Esophagus (tissue), 2 donors: Measurements from ENCODE around the gene ANO4. TPM values are rescaled to one million over a fixed set of nuclear protein-coding genes. Genes with fewer than 3 reads are reported as not detected.
A peak's percentile ranks its signal among the peaks of the same experiment; 100 is the strongest.
"Not testable (repeated sequence)": the region's sequence is repeated elsewhere in the genome, so short reads cannot be mapped to it uniquely, and the experiment has no call there.

Source experiments
- H3K27ac ChIP-seq, 2 donors: one replicate each; pipeline ENCODE4 v1.5.1; 2013; ENCODE audit warnings: low read depth in 2 of 2, mild to moderate bottlenecking in 2 of 2, inconsistent platforms in 1 of 2, low read length in 1 of 2, moderate library complexity in 1 of 2
- H3K27me3 ChIP-seq, 2 donors: one replicate each; pipeline ENCODE4 v1.6.1; 2013; ENCODE audit warnings: low read length in 2 of 2, control low read depth in 1 of 2, mild to moderate bottlenecking in 1 of 2; ENCODE audit not compliant: insufficient read depth in 2 of 2, control insufficient read depth in 1 of 2
- H3K36me3 ChIP-seq, 2 donors: one replicate each; pipeline ENCODE4 v1.6.1; 2013; ENCODE audit warnings: low read length in 1 of 2; ENCODE audit not compliant: control insufficient read depth in 2 of 2, insufficient read depth in 2 of 2
- H3K4me1 ChIP-seq, 2 donors: one replicate each; pipeline ENCODE4 v1.6.1; 2013; ENCODE audit warnings: low read length in 1 of 2; ENCODE audit not compliant: control insufficient read depth in 2 of 2, insufficient read depth in 2 of 2
- H3K4me3 ChIP-seq, 2 donors: one replicate each; pipeline ENCODE4 v1.5.1; 2013; ENCODE audit warnings: low read length in 2 of 2, mild to moderate bottlenecking in 2 of 2, low read depth in 1 of 2, moderate library complexity in 1 of 2
- H3K9me3 ChIP-seq, 2 donors: one replicate each; pipeline ENCODE4 v1.6.1; 2013; ENCODE audit warnings: mild to moderate bottlenecking in 2 of 2, low read depth in 1 of 2, low read length in 1 of 2, moderate library complexity in 1 of 2; ENCODE audit not compliant: control insufficient read depth in 2 of 2, insufficient read depth in 1 of 2
- WGBS, 2 donors: extraction: QIAGEN DNeasy Blood & Tissue Kit; methylation state at CpG; one replicate each; pipeline ENCODE4 v1.1.7; 2013; 5-methylcytosine and 5-hydroxymethylcytosine counted together
- polyA plus RNA-seq, 2 donors: library from polyadenylated mRNA; stranded (reverse); fragments of 200-250 nt; gene quantifications; one replicate each; pipeline ENCODE4 v1.2.3, GENCODE V29; 2013
- donor health status: healthy with polysubstance abuse.
- donor health status: Bipolar disorder and iron deficiency.

Gene ANO4
- polyA plus RNA-seq, 2 donors = 0.02 TPM; not detected in 1

DNA sequence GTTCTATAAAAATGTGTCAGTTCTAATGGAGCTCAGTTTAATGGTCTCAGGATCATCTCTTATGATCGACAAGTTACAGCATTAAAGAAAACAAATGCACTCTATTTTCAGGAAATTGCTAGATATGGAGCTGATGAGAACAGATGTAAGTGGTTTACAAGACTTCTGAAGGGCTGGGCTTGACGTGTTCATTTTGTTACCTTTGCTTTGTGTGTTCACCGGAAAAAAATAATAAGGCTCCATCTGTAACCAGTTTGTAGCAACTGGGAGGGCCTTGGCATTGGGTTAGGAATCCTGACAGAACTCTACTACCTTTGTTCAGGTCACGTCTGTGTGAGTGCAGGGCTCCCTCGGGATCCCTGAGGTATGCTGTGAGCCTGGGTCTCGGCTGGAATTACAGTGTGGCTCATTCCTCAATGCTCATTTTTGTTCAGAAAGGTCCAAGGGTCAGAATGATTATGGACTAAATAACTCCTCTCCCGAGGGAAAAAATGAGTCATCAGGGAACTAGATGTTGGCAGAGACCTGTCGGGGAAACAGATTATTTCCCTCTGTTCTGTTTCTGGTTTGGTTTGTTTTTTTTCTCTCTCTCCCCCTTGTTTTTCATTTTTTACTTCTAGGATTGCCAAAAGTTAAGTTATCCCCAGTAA is 257.4 kb downstream of the ANO4 start:
- H3K36me3 ChIP-seq = no peaks in the 10 kb centered on the region
- no peaks in the 10 kb centered on the region for H3K27me3 ChIP-seq
- no peak overlapping the region for H3K4me3 ChIP-seq
- 19 to 27% methylated on average over 8 of the region's 8 CpGs for WGBS, 2 donors
- H3K27ac ChIP-seq = no peak overlapping the region
- H3K4me1 ChIP-seq = no peaks in the 10 kb centered on the region
- no peaks in the 10 kb centered on the region for H3K9me3 ChIP-seq

DNA sequence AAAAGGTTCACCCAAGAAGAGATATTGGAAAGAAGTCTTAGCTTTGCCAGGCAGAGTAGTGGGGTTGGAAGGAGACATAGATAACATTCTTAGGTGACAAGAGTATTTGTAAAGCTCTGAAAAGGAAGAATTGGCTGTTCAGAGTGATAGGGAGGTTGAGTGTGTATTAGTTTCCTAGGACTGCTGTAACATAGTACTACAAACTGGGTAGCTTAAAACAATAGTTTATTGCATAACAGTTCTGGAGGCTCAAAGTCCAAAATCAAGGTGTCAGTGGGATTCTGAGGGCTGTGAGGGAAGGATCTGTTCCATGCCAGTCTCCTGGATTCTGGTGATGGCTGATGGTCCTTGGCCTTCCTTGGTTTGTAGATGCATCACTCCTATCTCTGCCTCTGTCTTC is 258.6 kb downstream of the ANO4 start:
- Histone ChIP-seq H3K4me3 (no peak overlapping the region), H3K27ac (no peak overlapping the region), H3K27me3 (no peaks in the 10 kb centered on the region), H3K4me1 (no peaks in the 10 kb centered on the region), H3K9me3 (no peaks in the 10 kb centered on the region), H3K36me3 (no peaks in the 10 kb centered on the region)

DNA sequence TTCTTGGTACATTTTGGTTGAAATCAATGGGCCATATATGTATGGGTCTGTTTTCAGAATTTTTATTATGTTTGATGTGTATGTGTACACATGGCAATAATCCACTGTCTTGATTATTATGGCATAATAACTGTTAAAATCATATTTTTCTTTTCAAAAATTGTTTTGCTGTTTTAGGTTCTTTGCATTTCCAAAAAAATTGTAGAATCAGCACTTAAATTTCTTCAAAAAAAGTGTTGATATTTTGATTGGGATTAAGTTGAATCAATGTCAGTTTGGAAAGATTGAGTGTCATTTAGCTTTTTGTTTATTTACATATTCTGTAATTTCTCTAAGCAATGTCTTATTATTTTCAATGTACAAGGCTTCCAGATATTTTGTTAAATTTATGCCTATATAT is 261.4 kb downstream of the ANO4 start:
- no peaks in the 10 kb centered on the region for H3K36me3 ChIP-seq

DNA sequence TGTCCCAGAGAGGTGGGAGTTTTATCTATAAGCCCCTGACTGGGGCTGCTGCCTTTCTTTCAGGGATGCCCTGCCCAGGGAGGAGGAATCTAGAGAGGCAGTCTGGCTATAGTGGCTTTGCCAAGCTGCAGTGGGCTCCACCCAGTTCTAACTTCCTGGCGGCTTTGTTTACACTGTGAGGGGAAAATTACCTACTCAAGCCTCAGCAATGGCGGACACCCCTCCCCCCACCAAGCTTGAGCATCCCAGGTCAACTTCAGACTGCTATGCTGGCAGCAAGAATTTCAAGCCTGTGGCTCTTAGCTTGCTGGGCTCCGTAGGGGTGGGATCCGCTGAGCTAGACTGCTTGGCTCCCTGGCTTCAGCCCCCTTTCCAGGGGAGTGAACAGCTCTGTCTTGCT is 267.9 kb downstream of the ANO4 start:
- H3K27ac ChIP-seq, H3K27me3 ChIP-seq, H3K4me3 ChIP-seq, H3K9me3 ChIP-seq, H3K36me3 ChIP-seq, H3K4me1 ChIP-seq: not testable (repeated sequence)
- WGBS, 2 donors = 75 to 88% methylated on average over 4 of the region's 4 CpGs

More for the DNA sequence above, 261.4 kb downstream of the ANO4 start:
- H3K9me3 ChIP-seq = no peaks in the 10 kb centered on the region
- H3K27me3 ChIP-seq = no peaks in the 10 kb centered on the region
- no peaks in the 10 kb centered on the region for H3K4me1 ChIP-seq
- H3K4me3 ChIP-seq = no peak overlapping the region
- no peak overlapping the region for H3K27ac ChIP-seq

DNA sequence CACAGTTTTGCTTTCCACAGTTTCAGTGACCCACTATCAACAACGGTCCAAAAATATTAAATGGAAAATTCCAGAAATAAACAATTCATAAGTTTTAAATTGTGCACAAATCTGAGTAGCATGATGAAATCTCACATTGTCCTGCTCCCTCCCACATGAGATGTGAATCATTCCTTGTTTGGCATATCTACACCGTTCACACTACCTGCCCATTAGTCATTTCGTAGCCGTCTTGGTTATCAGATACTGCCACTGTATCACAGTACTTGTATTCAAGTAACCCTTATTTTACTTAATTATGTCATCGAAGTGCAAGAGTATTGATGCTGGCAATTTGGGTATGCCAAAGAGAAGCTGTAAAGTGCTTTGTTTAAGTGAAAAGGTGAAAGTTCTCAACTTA is 270.1 kb downstream of the ANO4 start:
- Histone ChIP-seq H3K4me3 (no peak overlapping the region), H3K27ac (no peak overlapping the region), H3K27me3 (no peaks in the 10 kb centered on the region), H3K36me3 (no peaks in the 10 kb centered on the region), H3K9me3 (no peaks in the 10 kb centered on the region), H3K4me1 (no peaks in the 10 kb centered on the region)
- 63 to 77% methylated on average over 5 of the region's 5 CpGs for WGBS, 2 donors

DNA sequence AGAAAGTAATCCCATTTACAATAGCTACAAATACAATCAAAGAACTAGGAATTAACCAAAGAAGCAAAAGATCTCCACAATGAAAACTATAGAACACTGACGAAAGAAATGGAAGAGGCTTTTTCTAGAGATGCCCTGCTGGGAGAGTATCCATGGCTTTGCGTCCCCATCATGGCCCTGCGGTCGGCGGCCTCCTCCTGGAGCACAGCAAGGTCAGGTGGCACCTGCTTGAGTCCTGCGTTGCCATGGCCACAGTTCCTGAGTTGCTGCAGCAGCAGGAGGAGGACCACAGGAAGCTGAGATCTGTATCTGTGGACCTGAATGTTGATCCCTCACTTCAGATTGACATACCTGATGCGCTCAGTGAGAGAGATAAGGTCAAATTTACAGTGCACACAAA is 271.9 kb downstream of the ANO4 start:
- H3K27me3 ChIP-seq = no peaks in the 10 kb centered on the region
- no peaks in the 10 kb centered on the region for H3K36me3 ChIP-seq
- H3K9me3 ChIP-seq = no peaks in the 10 kb centered on the region
- H3K4me3 ChIP-seq = no peak overlapping the region
- H3K4me1 ChIP-seq = no peaks in the 10 kb centered on the region
- no peak overlapping the region for H3K27ac ChIP-seq
- WGBS, 2 donors = 80 to 92% methylated on average over 7 of the region's 7 CpGs

DNA sequence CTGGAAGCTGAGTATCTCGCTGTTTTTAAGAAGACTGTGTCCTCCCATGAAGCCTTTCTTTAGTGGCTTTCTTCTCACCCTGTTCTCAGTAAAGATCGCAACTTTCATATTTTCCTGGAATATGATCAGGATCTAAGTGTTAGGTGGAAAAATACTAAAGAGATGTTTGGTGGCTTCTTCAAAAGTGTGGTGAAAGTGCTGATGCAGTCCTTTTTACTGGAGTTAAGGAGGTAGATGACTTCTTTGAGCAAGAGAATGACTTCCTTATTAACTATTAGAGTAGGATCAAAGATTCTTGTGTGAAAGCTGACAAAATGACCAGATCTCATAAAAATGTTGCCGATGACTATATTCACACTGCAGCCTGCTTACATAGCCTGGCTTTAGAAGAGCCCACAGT is 273.8 kb downstream of the ANO4 start:
- Histone ChIP-seq H3K9me3 (no peaks in the 10 kb centered on the region), H3K4me1 (no peaks in the 10 kb centered on the region), H3K27me3 (no peaks in the 10 kb centered on the region), H3K4me3 (no peak overlapping the region), H3K36me3 (no peaks in the 10 kb centered on the region), H3K27ac (no peak overlapping the region)
- 88 to 95% methylated on average over 3 of the region's 3 CpGs for WGBS, 2 donors

DNA sequence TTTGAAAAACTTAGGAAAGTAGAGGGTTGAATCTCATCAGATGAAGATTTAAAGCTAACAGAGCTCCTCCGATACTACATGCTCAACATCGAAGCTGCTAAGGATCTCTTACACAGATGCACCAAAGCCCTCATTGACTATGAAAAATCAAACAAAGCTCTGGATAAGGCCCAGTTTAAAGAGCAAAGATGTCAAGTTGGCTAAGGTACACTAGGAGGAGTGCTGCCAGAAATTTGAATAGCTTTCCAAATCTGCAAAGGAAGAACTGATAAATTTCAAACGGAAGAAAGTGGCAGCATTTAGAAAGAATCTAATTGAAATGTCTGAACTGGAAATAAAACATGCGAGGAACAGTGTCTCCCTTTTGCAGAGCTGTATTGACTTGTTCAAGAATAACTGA is 274.3 kb downstream of the ANO4 start:
- Histone ChIP-seq H3K9me3 (no peaks in the 10 kb centered on the region), H3K36me3 (no peaks in the 10 kb centered on the region), H3K27ac (no peak overlapping the region), H3K4me1 (no peaks in the 10 kb centered on the region), H3K27me3 (no peaks in the 10 kb centered on the region), H3K4me3 (no peak overlapping the region)
- 46 to 50% methylated on average over 4 of the region's 4 CpGs for WGBS, 2 donors

DNA sequence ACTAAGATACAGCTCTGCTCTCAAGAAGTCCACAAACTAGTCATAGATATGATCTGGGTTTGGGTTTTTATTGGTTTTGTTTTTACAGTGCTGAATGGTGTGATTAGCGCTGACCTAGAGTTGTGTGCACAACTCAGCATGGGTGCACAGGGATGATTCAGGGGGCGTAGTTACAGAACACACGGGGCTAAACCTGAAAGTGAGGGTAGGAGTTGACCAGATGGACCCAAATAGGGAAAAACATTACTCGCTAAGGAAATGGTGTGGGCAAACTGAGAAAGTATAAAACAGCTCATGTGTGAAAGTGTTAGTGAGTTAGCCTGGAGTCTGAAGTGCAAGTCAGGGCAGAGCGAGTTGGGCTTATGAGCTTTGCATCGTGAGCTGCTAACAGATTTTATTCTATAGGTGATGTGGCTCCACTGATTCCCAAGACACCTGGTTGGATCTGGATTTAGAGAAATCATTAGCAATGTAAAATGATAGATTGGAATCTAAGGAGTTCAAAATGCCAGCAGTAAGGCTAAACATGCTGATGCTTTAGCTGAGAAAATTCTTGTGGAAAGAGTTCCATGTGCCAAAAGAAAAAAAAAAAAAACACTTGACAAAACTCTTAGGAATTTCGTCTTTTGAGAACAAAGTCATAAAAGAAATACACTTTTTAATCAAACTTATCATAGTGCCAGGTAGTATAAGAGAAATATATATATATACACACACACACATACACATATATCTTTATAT is 280.5 kb downstream of the ANO4 start:
- no peaks in the 10 kb centered on the region for H3K4me1 ChIP-seq
- H3K36me3 ChIP-seq = no peaks in the 10 kb centered on the region
- H3K4me3 ChIP-seq = no peak overlapping the region
- no peaks in the 10 kb centered on the region for H3K27me3 ChIP-seq
- no peaks in the 10 kb centered on the region for H3K9me3 ChIP-seq
- 45 to 48% methylated on average over 7 of the region's 7 CpGs for WGBS, 2 donors
- H3K27ac ChIP-seq = peak overlapping the region in 1 of 2 donors; percentile 3

DNA sequence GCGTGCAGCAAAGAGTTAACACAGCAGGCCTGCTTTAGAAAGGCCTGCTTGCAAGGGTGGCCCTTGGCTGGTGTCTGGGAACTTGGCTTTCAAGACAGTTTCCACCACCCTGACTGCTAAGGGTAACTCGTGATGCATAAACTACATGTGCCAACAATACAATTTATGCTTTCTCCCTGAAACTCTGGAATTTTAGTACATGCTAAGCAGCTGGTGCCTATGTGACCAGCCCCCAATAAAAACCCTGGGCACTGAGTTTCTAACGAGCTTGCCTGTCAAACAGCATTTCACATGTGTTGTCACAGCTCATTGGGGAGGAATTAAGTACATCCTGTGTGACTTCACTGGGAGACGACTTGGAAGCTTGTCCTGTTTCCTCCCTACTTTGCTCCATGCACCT is 282.3 kb downstream of the ANO4 start:
- no peaks in the 10 kb centered on the region for H3K4me1 ChIP-seq
- 33 to 35% methylated on average over 4 of the region's 4 CpGs for WGBS, 2 donors
- no peaks in the 10 kb centered on the region for H3K36me3 ChIP-seq
- no peaks in the 10 kb centered on the region for H3K9me3 ChIP-seq
- no peak overlapping the region for H3K27ac ChIP-seq
- no peaks in the 10 kb centered on the region for H3K27me3 ChIP-seq
- no peak overlapping the region for H3K4me3 ChIP-seq
